ENCODE measurements around the gene PRR5.

The PRR5 gene

GRCh38 chr22:44759430-44760310 lies 57.7 kb downstream of the PRR5 start:
- no peak for DNase-seq

GRCh38 chr22:44760476-44760875 lies 58.5 kb downstream of the PRR5 start:
- DNase-seq: no peak

GRCh38 chr22:44761025-44761424 lies 59.0 kb downstream of the PRR5 start:
- DNase-seq: no peak

- no peak for DNase-seq
These were observed 62.4 kb downstream of the PRR5 start for GRCh38 chr22:44764373-44764772.

- no peak for DNase-seq
These were observed 63.0 kb downstream of the PRR5 start for GRCh38 chr22:44764974-44765373.

GRCh38 chr22:44765571-44766285 lies 63.7 kb downstream of the PRR5 start:
- DNase-seq: no peak

- DNase-seq: no peak
These were observed 71.1 kb downstream of the PRR5 start for GRCh38 chr22:44773082-44773481.

- DNase-seq: no peak
These were observed 73.9 kb downstream of the PRR5 start for GRCh38 chr22:44775862-44776261.

- DNase-seq: no peak
These were observed 74.8 kb downstream of the PRR5 start for GRCh38 chr22:44776605-44777363.

- no peak for DNase-seq
These were observed 75.4 kb downstream of the PRR5 start for GRCh38 chr22:44777364-44777755.

GRCh38 chr22:44780876-44781449 lies 79.0 kb downstream of the PRR5 start:
- no peak for DNase-seq

- no peak for DNase-seq
These were observed 80.5 kb downstream of the PRR5 start for GRCh38 chr22:44782363-44782963.

GRCh38 chr22:44783091-44783490 lies 81.1 kb downstream of the PRR5 start:
- no peak for DNase-seq

GRCh38 chr22:44783581-44783980 lies 81.6 kb downstream of the PRR5 start:
- no peak for DNase-seq

- DNase-seq: no peak
These were observed 84.1 kb downstream of the PRR5 start for GRCh38 chr22:44786136-44786535.

- DNase-seq: no peak
These were observed 84.6 kb downstream of the PRR5 start for GRCh38 chr22:44786610-44787009.
